ENCODE data around the gene DCLK1.

The DCLK1 gene

DNA sequence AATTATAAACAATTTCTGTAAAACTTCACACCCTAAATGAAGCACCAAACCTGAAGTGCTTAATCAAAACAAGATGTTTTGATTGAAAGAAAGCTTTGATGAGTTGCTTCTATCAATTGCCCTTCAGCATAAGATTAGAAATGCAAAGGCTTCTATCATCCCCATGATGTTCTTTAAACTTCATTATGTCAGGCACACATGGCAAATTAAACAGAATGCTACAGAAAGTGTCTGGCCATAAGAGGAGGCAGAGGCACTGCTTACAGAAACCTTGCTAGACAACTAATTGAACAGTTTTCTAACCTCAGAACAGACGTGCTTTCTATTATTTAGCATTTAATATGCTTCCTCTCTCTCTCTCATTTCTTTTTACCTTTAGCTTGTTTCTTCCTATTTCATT lies 228.1 kb downstream of the DCLK1 start:
- no peak for DNase-seq (ENCODE audit: low read depth, low spot score)

DNA sequence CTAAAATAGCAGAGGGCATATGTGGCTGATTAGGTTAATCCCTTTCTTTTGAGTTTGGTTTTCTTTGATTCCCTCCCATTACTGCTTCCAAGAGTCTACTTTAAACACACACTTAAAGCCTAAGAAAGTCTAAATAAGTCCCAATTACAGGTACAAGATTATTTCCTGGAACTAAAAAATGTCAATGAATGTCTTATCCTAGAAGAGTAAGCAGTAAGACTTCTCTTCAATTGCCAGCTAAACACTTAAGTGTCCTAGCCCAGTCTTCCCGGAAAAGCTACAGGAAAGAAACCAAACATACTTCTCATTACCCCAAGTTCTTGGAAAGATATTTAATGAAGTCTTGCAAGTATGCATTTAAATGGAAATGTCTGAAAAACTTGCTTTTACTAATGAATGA lies 233.1 kb downstream of the DCLK1 start:
- no peak for DNase-seq (ENCODE audit: low read depth, low spot score)

DNA sequence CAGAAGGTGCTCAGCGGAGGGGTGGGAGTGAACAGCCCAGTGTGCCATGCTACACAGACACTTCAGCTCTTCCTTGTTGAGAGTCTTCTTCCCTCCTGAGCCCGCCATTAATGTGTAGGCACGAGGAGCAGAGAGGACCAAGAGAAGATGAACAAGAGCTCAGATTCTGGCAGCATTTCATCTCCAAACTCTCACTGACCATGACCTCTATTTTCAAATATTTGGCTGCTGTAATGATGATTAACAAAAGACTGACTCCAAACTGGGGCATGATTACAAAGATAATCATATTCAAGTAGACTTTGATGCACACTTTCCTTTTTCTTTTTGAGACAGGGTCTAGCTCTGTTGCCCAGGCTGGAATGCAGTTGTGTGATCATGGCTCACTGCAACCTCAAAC lies 236.5 kb downstream of the DCLK1 start:
- no peak for DNase-seq (ENCODE audit: low read depth, low spot score)

DNA sequence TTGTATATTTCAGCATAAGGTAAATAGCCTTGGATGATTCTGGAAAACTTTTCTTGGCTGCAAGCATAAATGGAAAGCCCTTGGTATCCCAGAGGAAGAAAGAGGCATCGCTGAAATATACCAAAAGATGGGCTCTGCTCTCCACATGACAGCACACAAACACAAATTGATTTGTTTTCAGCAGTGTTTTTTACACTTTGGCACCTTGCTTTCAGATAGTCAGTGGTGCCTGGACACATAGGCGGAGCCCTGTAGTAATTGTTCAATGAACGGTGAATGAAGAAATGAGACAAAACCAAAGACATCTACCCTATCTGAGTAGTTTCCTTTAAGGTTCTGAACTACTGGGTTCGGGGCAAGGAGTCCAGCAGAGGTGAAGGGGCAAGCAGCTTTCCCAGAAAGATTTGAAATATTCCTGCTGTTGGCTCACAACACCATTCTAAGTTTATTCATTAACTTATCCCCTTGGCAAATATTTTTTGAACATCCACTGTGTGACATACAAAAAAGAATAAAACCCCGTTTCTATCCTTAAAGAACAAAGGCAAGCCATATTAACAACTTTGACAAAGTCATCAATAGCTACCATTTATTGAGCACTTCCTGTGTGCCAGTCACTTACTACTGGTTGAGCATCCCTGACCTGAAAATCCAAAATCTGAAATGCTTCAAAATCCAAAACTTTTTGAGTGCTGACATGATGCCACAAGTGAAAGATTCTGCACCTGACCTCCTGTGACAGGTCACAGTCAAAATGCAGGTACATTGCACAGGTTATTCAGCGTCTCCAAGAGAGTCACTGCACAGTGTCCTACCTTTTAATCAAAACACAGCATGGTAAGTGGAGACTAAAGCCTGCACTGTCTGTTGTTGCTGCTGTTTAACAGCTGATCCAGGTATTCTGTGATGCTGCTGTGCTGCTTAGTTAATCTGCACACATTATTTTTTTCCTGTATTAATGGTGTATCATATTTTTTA lies 238.1 kb downstream of the DCLK1 start:
- DNase-seq (ENCODE audit: low read depth, low spot score) = no peak

DNA sequence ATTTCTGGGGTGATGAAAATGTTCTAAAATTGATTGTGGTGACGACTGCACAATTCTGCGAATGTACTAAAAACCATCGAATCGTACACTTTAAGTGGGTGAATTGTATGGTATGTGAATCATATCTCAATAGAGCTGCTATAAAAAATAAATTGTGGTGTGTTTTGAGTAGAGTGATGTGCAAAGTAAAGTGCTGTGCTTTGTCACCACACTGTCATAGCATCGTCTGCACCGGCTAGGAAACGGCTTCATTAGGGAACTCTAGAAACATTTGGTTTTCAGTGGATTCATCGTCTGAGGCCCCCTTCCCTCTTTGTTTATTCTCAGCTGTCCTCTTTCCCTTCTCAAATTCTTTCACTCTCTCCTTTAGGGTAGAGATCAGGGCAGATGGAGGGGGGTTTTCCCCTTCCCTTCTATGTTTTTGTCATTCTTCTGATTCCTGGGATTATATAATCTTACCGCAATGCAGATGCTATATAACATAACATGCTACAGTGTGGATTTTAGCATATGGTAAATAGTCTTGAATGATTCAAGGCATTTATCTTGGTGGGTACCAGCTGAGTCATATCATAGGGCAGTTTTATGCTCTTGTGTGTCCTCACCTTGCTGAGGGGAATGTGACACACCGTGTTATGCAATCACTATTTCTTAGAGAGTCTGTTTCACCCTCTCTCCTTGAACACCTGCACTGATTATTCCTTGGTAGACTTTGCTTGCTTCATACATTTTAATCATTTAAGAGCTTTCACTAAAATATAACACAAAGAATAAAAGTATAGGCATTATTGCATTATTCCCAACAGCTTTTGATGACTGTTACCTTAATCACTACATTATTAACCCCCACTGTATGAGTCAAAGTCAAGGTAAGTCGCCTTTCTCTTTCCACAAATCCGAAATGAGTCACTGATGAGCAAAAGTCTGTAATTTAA lies 239.4 kb downstream of the DCLK1 start:
- DNase-seq (ENCODE audit: low read depth, low spot score) = no peak

DNA sequence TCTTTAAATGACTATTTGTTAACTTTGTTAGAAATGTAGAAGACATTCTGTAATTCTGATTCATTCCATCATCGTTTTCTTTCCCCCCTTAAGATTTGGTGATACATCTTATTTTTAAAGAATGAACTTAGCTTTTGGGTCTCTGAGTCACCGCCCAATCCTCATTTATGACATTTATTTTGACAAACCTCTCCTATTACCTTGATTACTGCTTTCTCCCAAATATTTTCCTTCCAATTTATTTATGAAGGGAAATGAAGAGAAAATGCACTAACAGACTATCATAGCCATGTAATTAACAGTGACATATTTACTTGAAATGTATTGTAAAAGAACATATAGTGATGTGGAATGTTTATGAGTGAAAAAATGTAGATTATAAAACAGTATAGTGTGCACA lies 241.6 kb downstream of the DCLK1 start:
- no peak for DNase-seq (ENCODE audit: low read depth, low spot score)

DNA sequence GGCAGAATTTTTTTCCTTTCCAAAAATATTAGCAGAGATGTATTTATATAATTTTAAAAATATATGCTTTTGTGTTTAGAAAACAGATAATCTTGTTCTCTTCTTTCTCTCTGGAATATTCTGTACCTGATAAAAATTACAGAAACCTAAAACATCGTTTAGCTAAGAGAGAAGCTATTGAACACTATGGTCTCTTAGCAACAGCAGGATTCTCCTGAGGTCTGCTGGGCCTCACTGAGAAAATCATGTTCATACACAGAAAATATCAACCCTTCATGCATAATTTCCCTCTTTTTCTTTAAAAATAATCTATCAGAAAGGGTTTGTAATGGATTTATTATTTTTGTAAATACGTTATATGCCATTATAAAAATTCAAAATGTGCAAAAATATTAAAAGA lies 242.2 kb downstream of the DCLK1 start:
- DNase-seq (ENCODE audit: low read depth, low spot score) = no peak

DNA sequence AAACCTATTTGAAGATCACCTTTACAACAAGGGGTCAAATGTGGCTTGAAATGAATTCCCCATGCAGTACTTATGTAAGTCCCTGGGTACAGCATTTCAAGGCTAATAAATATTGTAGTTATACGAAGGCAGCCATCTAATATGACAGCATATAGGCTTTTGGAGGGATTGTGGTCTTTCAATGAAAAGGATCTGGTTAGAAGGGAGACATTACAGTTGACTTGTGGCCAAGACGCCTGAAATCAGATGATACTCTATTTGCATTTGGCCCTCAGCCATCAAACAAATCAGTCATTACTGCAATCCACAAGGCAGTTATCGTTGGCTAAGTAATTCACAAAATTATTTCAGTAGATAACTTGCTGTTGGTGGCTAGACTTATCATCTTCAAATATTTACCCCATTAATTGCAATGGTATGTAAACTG lies 242.7 kb downstream of the DCLK1 start:
- DNase-seq (ENCODE audit: low read depth, low spot score) = no peak

DNA sequence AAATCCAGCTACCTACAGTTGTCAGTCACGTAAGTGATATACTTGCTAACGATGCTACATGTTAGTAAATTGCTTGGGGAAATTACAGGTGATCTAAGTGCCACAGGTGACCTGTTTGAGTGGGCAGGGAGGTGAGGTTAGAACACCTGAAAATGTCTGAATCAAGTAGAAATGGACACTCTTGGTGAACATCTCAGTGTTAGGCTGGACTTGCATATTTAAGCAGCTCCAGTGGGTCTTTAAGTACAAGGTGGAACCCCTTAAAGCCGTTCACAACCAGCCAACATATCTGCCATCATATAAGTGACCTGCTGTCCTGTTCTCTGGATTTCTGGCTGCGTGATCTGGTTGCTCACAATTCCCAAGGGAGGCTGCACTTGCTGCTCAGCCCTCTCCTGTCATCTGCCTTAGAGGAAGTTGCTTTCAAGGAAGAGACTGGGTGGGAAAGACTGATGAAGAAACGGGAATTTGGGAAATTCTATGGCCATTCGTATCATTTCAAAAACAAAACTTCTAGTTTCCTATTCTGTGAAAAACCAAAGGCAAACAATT lies 244.0 kb downstream of the DCLK1 start:
- DNase-seq (ENCODE audit: low read depth, low spot score) = no peak

DNA sequence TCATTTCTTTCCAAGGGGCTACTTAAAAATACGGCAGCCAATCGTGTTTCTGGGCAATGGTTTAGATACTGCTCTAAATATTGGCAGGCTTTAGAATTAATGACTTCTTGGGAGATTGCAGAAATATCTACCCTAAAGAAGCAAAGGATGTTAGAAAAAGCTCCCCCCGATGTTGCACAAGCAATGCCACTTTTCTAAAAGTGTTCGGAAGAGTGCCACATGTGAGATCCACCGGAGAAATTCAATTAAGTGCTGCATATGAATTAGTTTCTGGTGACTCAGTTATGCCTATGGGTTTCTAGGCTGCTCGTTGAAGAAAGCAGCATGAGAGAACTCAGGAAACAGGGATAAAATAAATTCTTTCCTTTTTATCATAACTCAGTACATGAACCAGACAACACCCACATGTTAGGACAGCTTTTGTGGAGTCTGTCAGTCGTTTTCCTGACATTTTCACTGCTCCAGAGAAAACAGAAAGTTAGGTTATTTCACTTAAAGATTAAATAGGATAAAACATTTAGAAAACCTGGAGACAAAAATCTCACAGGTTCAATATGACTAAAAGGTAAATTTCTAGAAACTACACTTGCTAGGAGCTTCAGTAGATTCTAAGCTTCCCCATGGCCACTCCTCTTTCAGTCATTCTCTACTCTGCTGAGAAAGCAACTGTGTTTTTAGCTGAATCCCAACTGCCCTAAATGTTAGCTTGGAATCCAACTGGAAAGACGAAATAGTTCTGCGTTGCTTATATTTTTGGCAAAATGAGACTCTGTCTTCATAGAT lies 244.7 kb downstream of the DCLK1 start:
- DNase-seq (ENCODE audit: low read depth, low spot score) = no peak

DNA sequence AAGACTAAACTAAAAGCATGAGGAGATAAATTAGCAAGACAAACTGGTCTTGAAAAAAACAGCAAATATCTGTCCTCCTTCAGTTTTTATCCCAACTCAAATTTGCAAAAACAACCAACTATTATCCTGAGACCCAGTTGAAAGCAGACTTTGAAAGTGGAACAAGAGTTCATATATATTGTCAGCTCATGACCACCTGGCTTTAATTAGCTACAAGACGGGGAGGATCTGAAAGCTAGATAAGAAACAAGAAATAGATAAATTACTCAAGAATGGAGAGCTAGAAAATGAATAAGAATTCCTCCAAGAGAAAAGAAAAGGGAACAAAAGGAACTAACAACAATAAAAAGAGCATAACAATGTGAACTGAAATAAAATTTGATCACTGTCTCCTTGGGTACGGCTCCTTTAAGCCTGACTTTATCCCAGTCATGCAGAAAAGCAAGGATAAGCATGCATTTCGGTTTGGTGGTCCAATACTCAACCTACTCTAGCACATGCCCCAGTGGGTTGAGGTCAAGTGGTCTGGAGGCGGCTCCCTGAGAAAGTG lies 246.9 kb downstream of the DCLK1 start:
- no peak for DNase-seq (ENCODE audit: low read depth, low spot score)

DNA sequence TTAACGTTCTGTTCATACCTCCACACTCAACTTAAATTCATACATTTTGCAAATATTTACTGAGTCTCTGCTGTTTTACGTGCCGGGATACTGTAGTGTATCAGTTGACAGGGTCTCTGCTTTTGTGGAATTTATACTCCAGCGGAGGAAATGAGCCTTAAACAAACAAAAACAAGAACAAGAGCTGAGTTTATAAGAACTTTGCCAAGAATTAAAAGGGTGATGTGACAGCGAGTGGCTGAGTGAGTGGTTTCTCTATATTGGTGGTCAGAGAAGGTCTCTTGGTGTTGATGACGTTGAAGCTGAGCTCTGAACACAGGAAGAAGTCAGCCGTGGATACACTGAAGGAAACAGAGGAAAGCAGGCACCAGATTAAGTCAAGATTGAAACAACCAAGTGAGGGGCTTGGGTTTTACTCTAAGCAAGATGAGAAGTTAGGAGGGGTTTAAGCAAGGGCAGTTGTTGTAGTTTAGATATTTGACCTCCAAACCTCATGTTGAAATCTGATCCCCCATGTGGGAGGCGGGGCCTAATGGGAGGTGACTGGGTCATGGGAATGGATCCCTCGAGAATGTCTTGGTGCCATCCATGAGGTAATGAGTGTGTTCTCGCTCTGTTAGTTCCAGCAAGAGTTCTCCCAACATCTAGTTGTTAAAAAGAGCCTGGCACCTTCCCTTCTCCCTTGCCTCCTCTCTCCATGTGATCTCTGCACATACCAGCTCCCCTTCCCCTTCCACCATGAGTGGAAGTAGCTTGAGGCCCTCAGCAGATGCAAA lies 248.3 kb downstream of the DCLK1 start:
- peak; percentile 22 for DNase-seq (ENCODE audit: low read depth, low spot score)

DNA sequence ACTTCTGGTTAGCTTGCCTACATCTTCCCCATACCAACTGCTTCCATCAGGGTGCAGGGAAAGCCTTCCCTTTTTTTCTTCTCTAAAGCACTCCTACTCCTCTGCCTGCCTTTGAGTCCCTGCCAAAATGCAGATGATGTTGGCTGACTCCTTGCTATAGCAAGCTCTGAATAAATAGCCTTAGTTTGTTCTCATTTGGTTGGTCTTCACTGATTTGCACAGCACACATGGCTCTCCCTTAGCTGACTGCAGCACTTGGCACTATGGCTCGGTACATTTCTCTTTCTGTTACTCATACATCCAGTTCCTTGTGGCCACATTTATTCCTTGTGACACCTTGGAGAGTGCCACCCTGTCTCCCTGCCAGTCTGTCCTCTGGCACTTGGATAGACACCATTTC lies 249.8 kb downstream of the DCLK1 start:
- no peak for DNase-seq (ENCODE audit: low read depth, low spot score)

DNA sequence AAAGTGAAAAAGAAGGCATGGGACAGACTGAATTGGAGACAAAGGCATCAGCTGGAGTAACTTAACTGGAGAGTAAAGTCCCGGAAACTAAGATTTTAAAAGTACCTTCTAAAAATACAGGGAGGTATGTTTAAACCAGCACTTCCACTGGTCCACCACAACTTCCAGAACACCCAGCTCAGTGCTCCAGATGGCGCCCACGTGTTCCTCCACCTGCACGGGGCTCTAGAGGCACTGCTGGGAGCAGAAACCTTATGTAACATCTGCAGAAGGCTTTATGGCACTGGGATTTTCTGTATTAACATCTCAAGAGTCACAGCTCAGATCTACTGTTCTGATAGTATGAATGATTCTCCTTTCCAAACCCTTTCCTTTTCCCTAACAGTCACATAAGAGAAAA lies 252.1 kb downstream of the DCLK1 start:
- no peak for DNase-seq (ENCODE audit: low read depth, low spot score)

DNA sequence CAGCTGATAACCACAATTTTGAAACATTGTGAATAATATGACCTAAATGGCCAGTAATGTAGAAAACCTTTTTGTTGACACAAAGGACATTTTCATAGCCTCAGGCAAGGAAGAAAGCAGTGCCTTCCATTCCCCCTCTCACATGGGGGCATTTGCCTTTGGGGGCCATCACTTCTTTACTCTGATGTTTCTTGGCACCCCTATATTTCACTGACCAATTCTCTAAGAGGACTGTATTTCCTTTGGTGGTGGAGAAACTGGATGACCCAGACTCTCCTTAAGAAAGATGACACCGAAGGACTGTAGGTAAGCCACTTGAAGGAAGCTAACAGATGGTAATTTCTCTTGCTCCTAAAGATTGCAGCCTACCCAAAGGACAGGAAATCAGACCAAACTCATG lies 254.6 kb downstream of the DCLK1 start:
- DNase-seq (ENCODE audit: low read depth, low spot score) = no peak

DNA sequence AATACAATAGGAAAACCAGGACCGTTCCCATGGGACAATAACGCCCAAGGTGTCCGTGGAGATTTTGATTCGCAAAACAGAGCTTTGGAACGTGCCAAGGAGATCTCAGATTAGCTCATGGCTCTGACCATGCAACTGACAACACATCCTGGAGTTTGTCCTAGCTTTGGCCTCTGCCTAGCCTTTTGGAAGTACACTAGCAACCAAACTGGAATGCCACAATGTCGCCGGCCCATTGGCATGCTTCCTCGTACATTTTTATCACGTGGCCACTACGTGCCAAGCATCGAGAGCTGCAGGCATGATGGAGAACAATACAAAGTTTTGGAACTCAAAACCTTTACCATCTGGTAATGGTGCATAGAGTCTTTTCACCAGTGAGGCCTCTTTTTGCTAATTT lies 256.5 kb downstream of the DCLK1 start:
- DNase-seq (ENCODE audit: low read depth, low spot score) = no peak

DNA sequence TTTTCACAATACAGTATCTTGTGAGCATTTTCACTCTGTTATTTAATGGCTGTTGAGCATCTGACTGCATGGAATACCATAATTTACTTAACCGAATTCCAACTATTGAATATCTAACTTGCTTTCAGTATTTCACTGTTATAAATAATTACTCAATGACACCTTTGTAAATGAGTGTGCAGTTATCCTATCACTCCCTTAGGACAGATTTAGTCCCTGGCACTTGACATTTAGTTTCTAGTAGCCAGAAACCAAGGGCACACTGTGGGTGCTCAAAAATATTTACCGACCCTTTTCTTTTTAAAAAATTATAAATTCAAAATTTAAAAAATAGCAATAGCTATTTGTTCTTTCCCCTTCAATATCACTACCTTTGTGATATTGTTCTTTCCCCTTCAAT lies 258.8 kb downstream of the DCLK1 start:
- DNase-seq (ENCODE audit: low read depth, low spot score) = no peak

DNA sequence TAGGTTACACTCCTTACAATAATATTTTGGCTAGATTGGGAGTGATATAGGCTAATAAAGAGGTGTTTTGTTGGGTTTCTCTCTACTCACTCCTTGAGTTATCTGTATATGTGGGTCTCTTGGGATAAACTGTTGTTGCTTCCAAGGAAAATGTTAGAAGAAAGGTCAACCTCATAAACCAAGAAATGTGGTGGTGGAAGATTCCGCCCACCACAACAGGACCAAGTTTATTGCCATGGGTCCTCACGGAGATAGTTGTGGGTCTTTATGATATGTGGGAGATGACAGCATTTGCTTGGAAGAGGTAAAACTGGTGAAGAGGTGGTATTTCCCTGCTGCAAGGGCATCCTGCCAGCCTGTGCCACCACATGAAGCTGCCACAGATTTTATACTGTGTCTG lies 259.6 kb downstream of the DCLK1 start:
- no peak for DNase-seq (ENCODE audit: low read depth, low spot score)

DNA sequence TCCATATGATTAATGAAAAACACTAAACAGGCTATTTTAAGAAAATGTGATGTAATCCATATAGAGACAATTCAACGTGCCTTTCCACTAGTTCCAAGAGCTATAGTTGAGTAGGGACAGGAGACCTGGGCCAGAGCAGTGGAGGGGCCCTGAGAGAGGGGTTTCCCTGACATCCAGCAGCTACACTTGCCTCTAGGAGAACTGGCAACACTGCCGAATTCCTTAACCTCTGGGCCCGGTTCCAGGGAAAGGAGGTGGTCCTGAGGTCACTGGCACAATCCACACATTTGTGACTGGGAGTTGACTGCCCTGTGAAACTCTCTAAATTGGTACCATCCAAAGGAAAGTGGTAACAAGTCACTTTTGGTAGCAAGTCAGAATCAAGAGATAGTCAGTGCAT lies 264.4 kb downstream of the DCLK1 start:
- DNase-seq (ENCODE audit: low read depth, low spot score) = no peak

All from brain pericyte (primary cell).